ENCODE measurements around the gene CCDC61.

DNA sequence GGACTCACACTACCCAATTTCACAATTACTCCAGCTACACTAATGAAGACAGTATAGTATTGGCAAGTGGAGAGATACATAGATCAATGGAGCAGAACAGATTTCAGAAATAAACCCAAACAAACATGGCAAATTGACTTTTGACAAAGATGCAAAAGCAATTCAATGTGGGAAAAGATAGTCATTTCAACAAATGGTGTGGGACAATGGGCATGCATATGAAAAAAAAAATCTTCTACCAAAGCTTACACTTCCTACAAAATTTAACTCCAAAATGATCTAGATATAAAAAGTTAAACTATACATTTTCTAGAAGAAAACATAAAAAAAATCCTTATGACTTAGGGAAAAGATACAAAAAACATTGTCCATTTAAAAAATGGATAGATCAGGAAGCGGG, 48.3 kb downstream of the CCDC61 start:
- TF ChIP-seq, protein P1, sequence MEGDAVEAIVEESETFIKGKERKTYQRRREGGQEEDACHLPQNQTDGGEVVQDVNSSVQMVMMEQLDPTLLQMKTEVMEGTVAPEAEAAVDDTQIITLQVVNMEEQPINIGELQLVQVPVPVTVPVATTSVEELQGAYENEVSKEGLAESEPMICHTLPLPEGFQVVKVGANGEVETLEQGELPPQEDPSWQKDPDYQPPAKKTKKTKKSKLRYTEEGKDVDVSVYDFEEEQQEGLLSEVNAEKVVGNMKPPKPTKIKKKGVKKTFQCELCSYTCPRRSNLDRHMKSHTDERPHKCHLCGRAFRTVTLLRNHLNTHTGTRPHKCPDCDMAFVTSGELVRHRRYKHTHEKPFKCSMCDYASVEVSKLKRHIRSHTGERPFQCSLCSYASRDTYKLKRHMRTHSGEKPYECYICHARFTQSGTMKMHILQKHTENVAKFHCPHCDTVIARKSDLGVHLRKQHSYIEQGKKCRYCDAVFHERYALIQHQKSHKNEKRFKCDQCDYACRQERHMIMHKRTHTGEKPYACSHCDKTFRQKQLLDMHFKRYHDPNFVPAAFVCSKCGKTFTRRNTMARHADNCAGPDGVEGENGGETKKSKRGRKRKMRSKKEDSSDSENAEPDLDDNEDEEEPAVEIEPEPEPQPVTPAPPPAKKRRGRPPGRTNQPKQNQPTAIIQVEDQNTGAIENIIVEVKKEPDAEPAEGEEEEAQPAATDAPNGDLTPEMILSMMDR (IDR thresholded peaks at IDR 0.05) = no peak
- no peak for TF ChIP-seq POLR2A (IDR thresholded peaks at IDR 0.05)
- TF ChIP-seq POLR2AphosphoS5 (IDR thresholded peaks at IDR 0.05) = no peak

Measured in suprapubic skin (tissue), 4 donors.